SK-N-SH (cell line): ENCODE measurements around the gene LDHAL6A. TPM values are rescaled to one million over a fixed set of nuclear protein-coding genes. Genes with fewer than 3 reads are reported as not detected.

Source experiments
- CTCF ChIA-PET: fragments of 300-600, 350-600 bp; formaldehyde crosslinking; extraction: SDS; loops from one replicate; lab custom pipeline; 2021; lab: Yijun Ruan, JAX
- POLR2A ChIA-PET: fragments of 350-600 bp; sonication (Branson Sonifier 250); formaldehyde crosslinking; extraction: SDS; loops from one replicate; lab custom pipeline; 2020; ENCODE audit warnings: antibody characterized with exemption, inconsistent platforms; lab: Yijun Ruan, JAX
- DNase-seq: peaks from one replicate; pipeline ENCODE4 v3.0.0; 2012
- H2AFZ ChIP-seq: fragments of 200-600 bp; sonication (generic); 2 replicates; pipeline ENCODE4 v1.8.1; 2016; ENCODE audit warnings: antibody characterized with exemption, mild to moderate bottlenecking, low read depth
- H3F3A ChIP-seq: fragments of 200-600 bp; sonication (generic); replicated peaks from 2 replicates; pipeline ENCODE3; 2016; ENCODE audit warnings: antibody characterized with exemption, mild to moderate bottlenecking; ENCODE audit not compliant: insufficient read depth
- H3K27ac ChIP-seq, 2 experiments: fragments of 200-500 bp in 1 of 2; fragments of 200-600 bp in 1 of 2; sonication (Bioruptor generic) in 1 of 2; sonication (generic), shearing (Covaris generic) in 1 of 2; 2 replicates each; pipeline versions ENCODE4 v1.5.1 to v1.6.1; 2014 to 2016; ENCODE audit warnings: low read depth in 2 of 2, inconsistent platforms in 1 of 2, low read length in 1 of 2, mild to moderate bottlenecking in 1 of 2, mixed read lengths in 1 of 2
- H3K27me3 ChIP-seq: fragments of 200-600 bp; sonication (generic), shearing (Covaris generic); 2 replicates; pipeline ENCODE4 v1.6.1; 2016; ENCODE audit warnings: mixed run types; ENCODE audit not compliant: insufficient read depth
- H3K36me3 ChIP-seq, 2 experiments: fragments of 200-500 bp in 1 of 2; fragments of 200-600 bp in 1 of 2; sonication (Bioruptor generic) in 1 of 2; sonication (generic) in 1 of 2; replicated peaks in 1 of 2; 2 replicates each; pipeline versions ENCODE3 to v1.5.1; 2014 to 2016; ENCODE audit warnings: low read length in 1 of 2, mild to moderate bottlenecking in 1 of 2; ENCODE audit not compliant: insufficient read depth in 2 of 2, control insufficient read depth in 1 of 2
- H3K4me1 ChIP-seq, 2 experiments: fragments of 200-500 bp in 1 of 2; fragments of 200-600 bp in 1 of 2; sonication (Bioruptor generic) in 1 of 2; sonication (generic), shearing (Covaris generic) in 1 of 2; 2 replicates each; pipeline versions ENCODE4 v1.5.1 to v1.6.1; 2014 to 2016; ENCODE audit warnings: low read depth in 1 of 2, low read length in 1 of 2, mixed run types in 1 of 2; ENCODE audit not compliant: insufficient read depth in 2 of 2, control insufficient read depth in 1 of 2
- H3K4me2 ChIP-seq: fragments of 200-600 bp; sonication (generic), shearing (Covaris generic); 2 replicates; pipeline ENCODE4 v1.6.1; 2017; ENCODE audit warnings: mixed run types
- H3K4me3 ChIP-seq, 2 experiments: fragments of 200-500 bp in 1 of 2; fragments of 200-600 bp in 1 of 2; sonication (Bioruptor generic) in 1 of 2; sonication (generic), shearing (Covaris generic) in 1 of 2; 2 replicates each; pipeline versions ENCODE4 v1.5.1 to v1.8.1; 2014 to 2016; ENCODE audit warnings: low read depth in 2 of 2, inconsistent platforms in 1 of 2, low read length in 1 of 2, mild to moderate bottlenecking in 1 of 2, mixed read lengths in 1 of 2, moderate library complexity in 1 of 2
- H3K79me2 ChIP-seq: fragments of 200-600 bp; sonication (generic); 2 replicates; pipeline ENCODE4 v1.8.1; 2017; ENCODE audit warnings: mild to moderate bottlenecking; ENCODE audit not compliant: insufficient read depth
- H3K9ac ChIP-seq: fragments of 200-600 bp; sonication (generic); 2 replicates; pipeline ENCODE4 v1.6.1; 2017; ENCODE audit warnings: mixed run types
- H3K9me2 ChIP-seq: fragments of 200-600 bp; sonication (generic); 2 replicates; pipeline ENCODE4 v1.6.1; 2017; ENCODE audit warnings: mixed run types
- H3K9me3 ChIP-seq: fragments of 200-600 bp; sonication (generic); 2 replicates; pipeline ENCODE4 v1.6.1; 2017; ENCODE audit warnings: mixed run types, mild to moderate bottlenecking, moderate library complexity
- H4K20me1 ChIP-seq: fragments of 200-600 bp; sonication (generic); 2 replicates; pipeline ENCODE4 v1.6.1; 2017; ENCODE audit warnings: mild to moderate bottlenecking, mixed run types; ENCODE audit not compliant: insufficient read depth
- EZH2phosphoT487 ChIP-seq: fragments of 200-600 bp; sonication (generic); IDR thresholded peaks from 2 replicates; pipeline ENCODE4 v1.6.1; 2017; ENCODE audit warnings: low read depth, mixed run types, mild to moderate bottlenecking, antibody characterized with exemption, moderate library complexity, borderline replicate concordance
- FOXJ3 ChIP-seq: sonication (generic); formaldehyde crosslinking; IDR thresholded peaks from 2 replicates; pipeline ENCODE4 v1.5.1; 2020; ENCODE audit warnings: mild to moderate bottlenecking, missing genetic modification reagents
- FOXM1 ChIP-seq: IDR thresholded peaks from 2 replicates; pipeline ENCODE4 v1.4.0; 2012; ENCODE audit warnings: low read depth, mild to moderate bottlenecking
- GABPA ChIP-seq: IDR thresholded peaks from 2 replicates; pipeline ENCODE4 v1.4.0; 2012; ENCODE audit warnings: low read depth, mild to moderate bottlenecking
- GATA2 ChIP-seq: sonication (generic); formaldehyde crosslinking; IDR thresholded peaks from 2 replicates; pipeline ENCODE4 v1.5.0; 2020; ENCODE audit warnings: mild to moderate bottlenecking, missing genetic modification reagents
- JUND ChIP-seq: IDR thresholded peaks from 2 replicates; pipeline ENCODE4 v1.4.0; 2012
- MEF2A ChIP-seq: IDR thresholded peaks from 2 replicates; pipeline ENCODE4 v1.4.0; 2012; ENCODE audit warnings: low read depth, borderline replicate concordance
- MXI1 ChIP-seq: IDR thresholded peaks from 2 replicates; pipeline ENCODE4 v1.6.1; 2012; ENCODE audit warnings: mild to moderate bottlenecking, low read depth, low read length, improper control_type of control experiment
- NFIC ChIP-seq: IDR thresholded peaks from 2 replicates; pipeline ENCODE4 v1.4.0; 2012; ENCODE audit warnings: borderline replicate concordance
- POLR2AphosphoS5 ChIP-seq: IDR thresholded peaks from 2 replicates; pipeline ENCODE4 v1.6.1; 2012; ENCODE audit warnings: low read depth, low read length
- RFX5 ChIP-seq: IDR thresholded peaks from 2 replicates; pipeline ENCODE4 v1.6.1; 2012; ENCODE audit warnings: mild to moderate bottlenecking, improper control_type of control experiment, low read length
- SMC3 ChIP-seq: IDR thresholded peaks from 2 replicates; pipeline ENCODE4 v1.6.1; 2012; ENCODE audit warnings: low read depth, low read length, improper control_type of control experiment
- YY1 ChIP-seq: IDR thresholded peaks from 2 replicates; pipeline ENCODE4 v1.4.0; 2012; ENCODE audit warnings: low read depth, mild to moderate bottlenecking
- WGBS: methylation state at CpG from one replicate; pipeline ENCODE4 v1.1.6; 2017; ENCODE audit warnings: low lambda C conversion rate; 5-methylcytosine and 5-hydroxymethylcytosine counted together
- polyA plus RNA-seq, 3 experiments: library from polyadenylated mRNA; depleted of rRNA; stranded (reverse); fragments of >200 nt; gene quantifications; 2 replicates each; pipeline ENCODE4 v1.2.3, GENCODE V29; 2012
- TF ChIP-seq, protein P1 (sequence below): IDR thresholded peaks from 2 replicates; pipeline ENCODE4 v1.6.1; 2012; ENCODE audit warnings: mild to moderate bottlenecking, low read depth, low read length, moderate library complexity
- TF ChIP-seq, protein P2 (sequence below): IDR thresholded peaks from 2 replicates; pipeline ENCODE4 v1.4.0; 2012; ENCODE audit warnings: low read depth
- TF ChIP-seq, protein P3 (sequence below): fragments of 200-600 bp; sonication (generic); IDR thresholded peaks from 2 replicates; pipeline ENCODE4 v1.6.1; 2017; ENCODE audit warnings: antibody characterized with exemption, mild to moderate bottlenecking, moderate library complexity
- TF ChIP-seq, protein P4 (sequence below): IDR thresholded peaks from 2 replicates; pipeline ENCODE4; 2012

LDHAL6A gene
- polyA plus RNA-seq, 1 of the 3 experiments (the other 2 are of a cell fraction) = not detected

DNA sequence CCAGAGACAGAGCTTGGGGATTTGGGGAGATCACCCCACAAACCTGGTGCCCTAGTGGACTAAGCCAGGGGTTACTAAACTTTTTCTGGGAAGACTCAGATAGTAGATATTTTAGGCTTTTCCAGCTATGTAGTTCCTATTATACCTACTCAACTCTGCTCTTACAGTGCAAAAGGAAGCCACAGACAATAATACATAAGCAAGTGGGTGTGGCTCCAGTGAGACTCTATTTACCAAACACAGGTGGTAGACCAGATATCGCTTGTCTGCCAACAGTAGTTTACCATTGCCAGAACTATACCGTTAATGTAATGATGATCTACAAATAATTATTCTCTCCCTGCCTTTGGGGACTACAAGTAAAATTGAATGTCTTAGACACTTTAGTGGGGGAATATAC is 36.6 kb upstream of the LDHAL6A start:
- no peak overlapping the region for H3K9ac ChIP-seq
- H3K4me2 ChIP-seq = no peak overlapping the region
- H3K4me1 ChIP-seq = no peaks in the 10 kb centered on the region
- CTCF ChIA-PET = no interaction called here
- POLR2A ChIA-PET = no interaction called here
- no peaks in the 10 kb centered on the region for H3K9me2 ChIP-seq
- H3K36me3 ChIP-seq = no peaks in the 10 kb centered on the region
- no peaks in the 10 kb centered on the region for H3K9me3 ChIP-seq
- no peaks in the 10 kb centered on the region for H3K79me2 ChIP-seq
- H3F3A ChIP-seq = no peaks in the 10 kb centered on the region
- no peak overlapping the region for H3K27ac ChIP-seq
- DNase-seq = no peak
- no peaks in the 10 kb centered on the region for H4K20me1 ChIP-seq
- no peak overlapping the region for H2AFZ ChIP-seq
- WGBS = 97% methylated on average over 2 of the region's 2 CpGs
- TF ChIP-seq JUND = no peak
- no peak for TF ChIP-seq GABPA
- no peak for TF ChIP-seq MXI1
- no peak for TF ChIP-seq POLR2AphosphoS5
- TF ChIP-seq, protein P1, sequence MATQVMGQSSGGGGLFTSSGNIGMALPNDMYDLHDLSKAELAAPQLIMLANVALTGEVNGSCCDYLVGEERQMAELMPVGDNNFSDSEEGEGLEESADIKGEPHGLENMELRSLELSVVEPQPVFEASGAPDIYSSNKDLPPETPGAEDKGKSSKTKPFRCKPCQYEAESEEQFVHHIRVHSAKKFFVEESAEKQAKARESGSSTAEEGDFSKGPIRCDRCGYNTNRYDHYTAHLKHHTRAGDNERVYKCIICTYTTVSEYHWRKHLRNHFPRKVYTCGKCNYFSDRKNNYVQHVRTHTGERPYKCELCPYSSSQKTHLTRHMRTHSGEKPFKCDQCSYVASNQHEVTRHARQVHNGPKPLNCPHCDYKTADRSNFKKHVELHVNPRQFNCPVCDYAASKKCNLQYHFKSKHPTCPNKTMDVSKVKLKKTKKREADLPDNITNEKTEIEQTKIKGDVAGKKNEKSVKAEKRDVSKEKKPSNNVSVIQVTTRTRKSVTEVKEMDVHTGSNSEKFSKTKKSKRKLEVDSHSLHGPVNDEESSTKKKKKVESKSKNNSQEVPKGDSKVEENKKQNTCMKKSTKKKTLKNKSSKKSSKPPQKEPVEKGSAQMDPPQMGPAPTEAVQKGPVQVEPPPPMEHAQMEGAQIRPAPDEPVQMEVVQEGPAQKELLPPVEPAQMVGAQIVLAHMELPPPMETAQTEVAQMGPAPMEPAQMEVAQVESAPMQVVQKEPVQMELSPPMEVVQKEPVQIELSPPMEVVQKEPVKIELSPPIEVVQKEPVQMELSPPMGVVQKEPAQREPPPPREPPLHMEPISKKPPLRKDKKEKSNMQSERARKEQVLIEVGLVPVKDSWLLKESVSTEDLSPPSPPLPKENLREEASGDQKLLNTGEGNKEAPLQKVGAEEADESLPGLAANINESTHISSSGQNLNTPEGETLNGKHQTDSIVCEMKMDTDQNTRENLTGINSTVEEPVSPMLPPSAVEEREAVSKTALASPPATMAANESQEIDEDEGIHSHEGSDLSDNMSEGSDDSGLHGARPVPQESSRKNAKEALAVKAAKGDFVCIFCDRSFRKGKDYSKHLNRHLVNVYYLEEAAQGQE = no peak
- no peak for TF ChIP-seq MEF2A
- TF ChIP-seq EZH2phosphoT487 = no peak
- TF ChIP-seq, protein P2, sequence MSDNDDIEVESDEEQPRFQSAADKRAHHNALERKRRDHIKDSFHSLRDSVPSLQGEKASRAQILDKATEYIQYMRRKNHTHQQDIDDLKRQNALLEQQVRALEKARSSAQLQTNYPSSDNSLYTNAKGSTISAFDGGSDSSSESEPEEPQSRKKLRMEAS = no peak
- no peak for TF ChIP-seq FOXJ3 (CRISPR knock-in tag)
- no peak for TF ChIP-seq FOXM1
- TF ChIP-seq, protein P3, sequence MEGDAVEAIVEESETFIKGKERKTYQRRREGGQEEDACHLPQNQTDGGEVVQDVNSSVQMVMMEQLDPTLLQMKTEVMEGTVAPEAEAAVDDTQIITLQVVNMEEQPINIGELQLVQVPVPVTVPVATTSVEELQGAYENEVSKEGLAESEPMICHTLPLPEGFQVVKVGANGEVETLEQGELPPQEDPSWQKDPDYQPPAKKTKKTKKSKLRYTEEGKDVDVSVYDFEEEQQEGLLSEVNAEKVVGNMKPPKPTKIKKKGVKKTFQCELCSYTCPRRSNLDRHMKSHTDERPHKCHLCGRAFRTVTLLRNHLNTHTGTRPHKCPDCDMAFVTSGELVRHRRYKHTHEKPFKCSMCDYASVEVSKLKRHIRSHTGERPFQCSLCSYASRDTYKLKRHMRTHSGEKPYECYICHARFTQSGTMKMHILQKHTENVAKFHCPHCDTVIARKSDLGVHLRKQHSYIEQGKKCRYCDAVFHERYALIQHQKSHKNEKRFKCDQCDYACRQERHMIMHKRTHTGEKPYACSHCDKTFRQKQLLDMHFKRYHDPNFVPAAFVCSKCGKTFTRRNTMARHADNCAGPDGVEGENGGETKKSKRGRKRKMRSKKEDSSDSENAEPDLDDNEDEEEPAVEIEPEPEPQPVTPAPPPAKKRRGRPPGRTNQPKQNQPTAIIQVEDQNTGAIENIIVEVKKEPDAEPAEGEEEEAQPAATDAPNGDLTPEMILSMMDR = no peak
- TF ChIP-seq, all 33 proteins: peak for 0
- H3K4me3 ChIP-seq = no peak overlapping the region
- no peaks in the 10 kb centered on the region for H3K27me3 ChIP-seq

DNA sequence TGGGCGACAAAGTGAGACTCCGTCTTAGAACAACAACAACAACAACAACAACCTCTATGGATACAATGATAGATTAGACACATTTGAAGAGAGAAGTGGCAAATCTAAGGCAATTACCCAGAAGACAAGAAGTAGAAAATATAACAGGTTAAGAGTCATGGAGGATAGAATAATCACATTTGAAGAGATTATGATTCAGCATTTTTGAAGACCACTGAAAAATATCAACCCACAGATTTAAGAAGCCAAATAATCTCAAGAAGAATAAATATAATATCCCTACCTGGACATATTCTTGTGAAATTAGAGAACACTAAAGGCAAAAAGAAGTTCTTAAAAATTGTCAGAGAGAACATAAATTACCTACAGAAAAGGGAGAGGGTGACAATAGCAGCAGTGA is 35.6 kb upstream of the LDHAL6A start:
- Histone ChIP-seq H4K20me1 (no peaks in the 10 kb centered on the region), H2AFZ (0 out of 2 replicates have a peak overlapping the region, but pooled peaks have one; percentile 29), H3K9me3 (no peaks in the 10 kb centered on the region), H3K27ac (no peak overlapping the region), H3K4me3 (no peak overlapping the region), H3K4me1 (no peaks in the 10 kb centered on the region), H3F3A (no peaks in the 10 kb centered on the region), H3K27me3 (no peaks in the 10 kb centered on the region), H3K9me2 (no peaks in the 10 kb centered on the region), H3K4me2 (no peak overlapping the region), H3K36me3 (no peaks in the 10 kb centered on the region), H3K79me2 (no peaks in the 10 kb centered on the region), H3K9ac (no peak overlapping the region)
- ChIA-PET POLR2A (no interaction called here), CTCF (no interaction called here)
- no peak for DNase-seq
- WGBS = 98% methylated on average over 2 of the region's 2 CpGs
- TF ChIP-seq YY1 (no peak), EZH2phosphoT487 (no peak), SMC3 (no peak), GATA2 (no peak), MEF2A (no peak), NFIC (no peak), JUND (no peak), RFX5 (no peak)
- TF ChIP-seq, protein P4, sequence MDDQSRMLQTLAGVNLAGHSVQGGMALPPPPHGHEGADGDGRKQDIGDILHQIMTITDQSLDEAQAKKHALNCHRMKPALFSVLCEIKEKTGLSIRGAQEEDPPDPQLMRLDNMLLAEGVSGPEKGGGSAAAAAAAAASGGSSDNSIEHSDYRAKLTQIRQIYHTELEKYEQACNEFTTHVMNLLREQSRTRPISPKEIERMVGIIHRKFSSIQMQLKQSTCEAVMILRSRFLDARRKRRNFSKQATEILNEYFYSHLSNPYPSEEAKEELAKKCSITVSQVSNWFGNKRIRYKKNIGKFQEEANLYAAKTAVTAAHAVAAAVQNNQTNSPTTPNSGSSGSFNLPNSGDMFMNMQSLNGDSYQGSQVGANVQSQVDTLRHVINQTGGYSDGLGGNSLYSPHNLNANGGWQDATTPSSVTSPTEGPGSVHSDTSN = no peak
- TF ChIP-seq, protein P1 = no peak
